ENCODE measurements around the gene CACNA2D4.

DNA sequence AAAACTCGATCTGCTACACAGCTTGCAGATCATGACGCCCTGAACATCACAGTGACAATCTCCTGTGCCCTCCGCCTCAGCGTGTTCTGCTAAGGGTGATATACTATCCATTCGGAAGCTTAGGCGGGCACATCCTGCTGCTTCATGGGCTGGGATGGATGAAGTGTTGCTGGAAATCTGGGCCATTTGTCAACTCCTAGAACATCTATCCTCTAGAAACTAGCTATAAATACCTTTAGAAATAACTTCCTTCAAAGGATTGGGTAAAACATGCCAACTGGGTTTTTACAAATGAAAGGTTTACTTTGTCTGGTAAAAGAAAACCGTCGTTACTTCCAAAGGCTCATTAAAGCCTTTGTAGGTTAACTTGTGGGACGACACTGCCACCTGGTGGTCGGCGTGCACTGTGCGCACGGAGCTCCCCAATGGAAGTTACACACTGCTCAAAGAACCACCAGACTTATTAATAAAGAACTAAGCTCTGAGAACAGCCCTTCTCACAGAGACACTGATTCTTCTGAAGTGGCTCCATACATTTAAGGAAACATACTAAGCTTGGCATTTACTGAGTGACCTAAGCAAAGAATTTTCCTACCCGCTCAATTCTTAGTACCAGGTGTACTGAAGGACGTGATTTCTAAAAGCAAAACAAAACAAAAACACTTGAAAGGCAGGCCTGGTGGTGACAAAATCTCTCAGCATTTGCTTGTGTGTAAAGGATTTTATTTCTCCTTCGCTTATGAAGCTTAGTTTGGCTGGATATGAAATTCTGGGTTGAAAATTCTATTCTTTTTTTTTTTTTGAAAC, 21.6 kb upstream of the CACNA2D4 start:
- TF ChIP-seq, protein P1, sequence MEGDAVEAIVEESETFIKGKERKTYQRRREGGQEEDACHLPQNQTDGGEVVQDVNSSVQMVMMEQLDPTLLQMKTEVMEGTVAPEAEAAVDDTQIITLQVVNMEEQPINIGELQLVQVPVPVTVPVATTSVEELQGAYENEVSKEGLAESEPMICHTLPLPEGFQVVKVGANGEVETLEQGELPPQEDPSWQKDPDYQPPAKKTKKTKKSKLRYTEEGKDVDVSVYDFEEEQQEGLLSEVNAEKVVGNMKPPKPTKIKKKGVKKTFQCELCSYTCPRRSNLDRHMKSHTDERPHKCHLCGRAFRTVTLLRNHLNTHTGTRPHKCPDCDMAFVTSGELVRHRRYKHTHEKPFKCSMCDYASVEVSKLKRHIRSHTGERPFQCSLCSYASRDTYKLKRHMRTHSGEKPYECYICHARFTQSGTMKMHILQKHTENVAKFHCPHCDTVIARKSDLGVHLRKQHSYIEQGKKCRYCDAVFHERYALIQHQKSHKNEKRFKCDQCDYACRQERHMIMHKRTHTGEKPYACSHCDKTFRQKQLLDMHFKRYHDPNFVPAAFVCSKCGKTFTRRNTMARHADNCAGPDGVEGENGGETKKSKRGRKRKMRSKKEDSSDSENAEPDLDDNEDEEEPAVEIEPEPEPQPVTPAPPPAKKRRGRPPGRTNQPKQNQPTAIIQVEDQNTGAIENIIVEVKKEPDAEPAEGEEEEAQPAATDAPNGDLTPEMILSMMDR (IDR thresholded peaks at IDR 0.05), result peak in 11 of 12 donors; percentile 92 to 99 (median 97)
- TF ChIP-seq POLR2A (IDR thresholded peaks at IDR 0.05), result no peak

Measured in heart left ventricle (tissue), 13 donors.